WTC11 (cell line): ENCODE measurements around the gene PRKAR1B.

Experiments
- ATF3 ChIP-seq: sonication (generic); formaldehyde crosslinking; conservative IDR thresholded peaks from 2 replicates; pipeline ENCODE4 v1.8.1; 2022; ENCODE audit warnings: mild to moderate bottlenecking, missing genetic modification reagents
- CREB1 ChIP-seq: sonication (generic); formaldehyde crosslinking; IDR thresholded peaks from 2 replicates; pipeline ENCODE4 v1.8.0; 2023; ENCODE audit warnings: mild to moderate bottlenecking, missing genetic modification reagents
- CTCF ChIP-seq: fragments of 200-600 bp; IDR thresholded peaks from 2 replicates; pipeline ENCODE4 v1.8.0; 2022; ENCODE audit warnings: antibody characterized with exemption
- ESRRA ChIP-seq: sonication (generic); formaldehyde crosslinking; IDR thresholded peaks from 2 replicates; pipeline ENCODE4 v1.8.1; 2022; ENCODE audit warnings: mild to moderate bottlenecking, missing genetic modification reagents, borderline replicate concordance
- HMGA2 ChIP-seq: fragments of 250-450 bp; sonication (Bioruptor Pico); IDR thresholded peaks from 2 replicates; pipeline ENCODE4 v1.4.0; 2021; ENCODE audit warnings: mild to moderate bottlenecking, moderate library complexity
- MAX ChIP-seq: sonication (generic); formaldehyde crosslinking; IDR thresholded peaks from 2 replicates; pipeline ENCODE4 v1.8.0; 2022; ENCODE audit warnings: mild to moderate bottlenecking, missing genetic modification reagents
- NFYB ChIP-seq: sonication (generic); formaldehyde crosslinking; conservative IDR thresholded peaks from 2 replicates; pipeline ENCODE4 v1.8.0; 2022; ENCODE audit warnings: low read depth, missing genetic modification reagents
- PRDM15 ChIP-seq: sonication (generic); formaldehyde crosslinking; IDR thresholded peaks from 2 replicates; pipeline ENCODE4 v1.8.0; 2022; ENCODE audit warnings: missing genetic modification reagents
- SMAD4 ChIP-seq: sonication (generic); formaldehyde crosslinking; IDR thresholded peaks from 2 replicates; pipeline ENCODE4 v1.8.0; 2022; ENCODE audit warnings: mild to moderate bottlenecking, missing genetic modification reagents
- SP1 ChIP-seq: sonication (generic); formaldehyde crosslinking; conservative IDR thresholded peaks from 2 replicates; pipeline ENCODE4 v1.8.1; 2022; ENCODE audit warnings: missing genetic modification reagents
- USF2 ChIP-seq: sonication (generic); formaldehyde crosslinking; IDR thresholded peaks from 2 replicates; pipeline ENCODE4 v1.8.1; 2023; ENCODE audit warnings: mild to moderate bottlenecking, missing genetic modification reagents, moderate library complexity

- TF ChIP-seq SMAD4 (CRISPR knock-in tag), result no peak
- no peak for TF ChIP-seq CTCF
- TF ChIP-seq ATF3 (CRISPR knock-in tag), result no peak
- TF ChIP-seq MAX, result no peak
- no peak for TF ChIP-seq ESRRA (CRISPR knock-in tag)
- TF ChIP-seq CREB1 (CRISPR knock-in tag), result no peak
- TF ChIP-seq USF2, result no peak
- no peak for TF ChIP-seq PRDM15 (CRISPR knock-in tag)
- no peak for TF ChIP-seq NFYB (CRISPR knock-in tag)
- TF ChIP-seq SP1 (CRISPR knock-in tag), result no peak
- TF ChIP-seq HMGA2 (CRISPR knock-in tag), result no peak
These were observed 131.5 kb downstream of the PRKAR1B start for GRCh38 chr7:595621-596010.
